DMS114 treated with DMSO at 0.1 percent for 48 hours (cell line): ENCODE data around the gene KRT83.

ENCODE experiments used
- DNase-seq: peaks from one replicate; lab custom pipeline; 2025; ENCODE audit not compliant: unreplicated experiment; lab: John Stamatoyannopoulos, UW

KRT83 gene

GRCh38 chr12:52267266-52267665 is 53.9 kb downstream of the KRT83 start:
- no peak for DNase-seq

- no peak for DNase-seq
Measured at GRCh38 chr12:52266514-52266913, 54.7 kb downstream of the KRT83 start.

GRCh38 chr12:52264435-52264825 is 56.8 kb downstream of the KRT83 start:
- no peak for DNase-seq
